ENCODE results near the gene CCDC187.

DNA sequence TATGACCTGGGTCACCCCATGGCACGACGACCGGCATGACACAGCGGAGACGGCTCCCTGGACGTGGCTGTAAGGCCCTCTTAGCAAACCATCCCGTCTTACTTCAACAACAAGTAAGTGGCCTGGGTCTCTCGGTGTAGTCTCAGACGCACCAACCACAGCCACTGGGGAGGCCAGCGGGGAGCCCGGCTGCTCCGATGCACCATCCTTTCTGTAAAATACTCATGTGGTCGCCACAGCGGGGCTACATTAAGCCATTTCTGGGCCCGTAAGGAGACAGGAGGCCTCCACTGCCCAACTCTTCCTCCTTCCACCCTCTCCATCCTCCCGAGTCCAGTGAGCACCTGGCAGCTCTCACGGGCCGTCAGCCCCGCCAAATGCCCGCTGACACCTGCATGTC lies 63.0 kb downstream of the CCDC187 start:
- TF ChIP-seq, protein P1, sequence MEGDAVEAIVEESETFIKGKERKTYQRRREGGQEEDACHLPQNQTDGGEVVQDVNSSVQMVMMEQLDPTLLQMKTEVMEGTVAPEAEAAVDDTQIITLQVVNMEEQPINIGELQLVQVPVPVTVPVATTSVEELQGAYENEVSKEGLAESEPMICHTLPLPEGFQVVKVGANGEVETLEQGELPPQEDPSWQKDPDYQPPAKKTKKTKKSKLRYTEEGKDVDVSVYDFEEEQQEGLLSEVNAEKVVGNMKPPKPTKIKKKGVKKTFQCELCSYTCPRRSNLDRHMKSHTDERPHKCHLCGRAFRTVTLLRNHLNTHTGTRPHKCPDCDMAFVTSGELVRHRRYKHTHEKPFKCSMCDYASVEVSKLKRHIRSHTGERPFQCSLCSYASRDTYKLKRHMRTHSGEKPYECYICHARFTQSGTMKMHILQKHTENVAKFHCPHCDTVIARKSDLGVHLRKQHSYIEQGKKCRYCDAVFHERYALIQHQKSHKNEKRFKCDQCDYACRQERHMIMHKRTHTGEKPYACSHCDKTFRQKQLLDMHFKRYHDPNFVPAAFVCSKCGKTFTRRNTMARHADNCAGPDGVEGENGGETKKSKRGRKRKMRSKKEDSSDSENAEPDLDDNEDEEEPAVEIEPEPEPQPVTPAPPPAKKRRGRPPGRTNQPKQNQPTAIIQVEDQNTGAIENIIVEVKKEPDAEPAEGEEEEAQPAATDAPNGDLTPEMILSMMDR (IDR thresholded peaks at IDR 0.05): no peak
- TF ChIP-seq POLR2A (IDR thresholded peaks at IDR 0.05): no peak

Data from uterus (tissue), 2 donors.